IgD-negative memory B cell (primary cell): Measurements from ENCODE around the gene NOTCH2. TPM values are rescaled to one million over a fixed set of nuclear protein-coding genes. Genes with fewer than 3 reads are reported as not detected.
A peak's percentile ranks its signal among the peaks of the same experiment; 100 is the strongest.

ENCODE experiments used
- H3K27ac Mint-ChIP-seq, 3 donors: one replicate each; pipeline ENCODE4 v1.8.0; 2020 to 2022; ENCODE audit warnings: mild to moderate bottlenecking in 3 of 3, mixed read lengths in 3 of 3, moderate library complexity in 1 of 3
- H3K27me3 Mint-ChIP-seq: one replicate; pipeline ENCODE4 v1.8.0; 2021; ENCODE audit warnings: mixed read lengths
- H3K36me3 Mint-ChIP-seq: one replicate; pipeline ENCODE4 v1.8.0; 2020; ENCODE audit warnings: mild to moderate bottlenecking, mixed read lengths
- H3K4me1 Mint-ChIP-seq, 3 donors: one replicate each; pipeline ENCODE4 v1.8.0; 2020 to 2022; ENCODE audit warnings: mixed read lengths in 3 of 3, mild to moderate bottlenecking in 1 of 3
- H3K4me3 Mint-ChIP-seq, 4 donors: one replicate each; pipeline ENCODE4 v1.8.0; 2020 to 2022; ENCODE audit warnings: mild to moderate bottlenecking in 4 of 4, mixed read lengths in 4 of 4, moderate library complexity in 3 of 4
- H3K9me3 Mint-ChIP-seq, 3 donors: one replicate each; pipeline ENCODE4 v1.8.0; 2020 to 2021; ENCODE audit warnings: mixed read lengths in 3 of 3, mild to moderate bottlenecking in 1 of 3
- polyA plus RNA-seq: library from polyadenylated mRNA; unstranded; fragments of 300-500 nt; fragmentation: Illumina TruSeq; gene quantifications from one replicate; pipeline ENCODE4 v1.2.3, GENCODE V29; 2021

Gene NOTCH2
- polyA plus RNA-seq, 1 donor from 2014 or later, result 46.5 TPM

GRCh38 chr1:119919241-119919640 lies 150.2 kb downstream of the NOTCH2 start:
- Mint-ChIP-seq H3K4me1 (no peaks in the 10 kb centered on the region), H3K36me3 (peaks cover 11% of the 10 kb centered on the region), H3K27ac (no peak overlapping the region), H3K4me3 (no peak overlapping the region), H3K9me3 (no peaks in the 10 kb centered on the region), H3K27me3 (no peaks in the 10 kb centered on the region)

GRCh38 chr1:119918301-119918700 lies 151.2 kb downstream of the NOTCH2 start:
- peak overlapping the region in 1 of 3 donors; percentile 64 for H3K27ac Mint-ChIP-seq
- peaks cover 11% of the 10 kb centered on the region for H3K36me3 Mint-ChIP-seq

GRCh38 chr1:119917304-119918055 lies 152.0 kb downstream of the NOTCH2 start:
- Mint-ChIP-seq H3K4me3 (peak overlapping the region in 1 of 4 donors; percentile 42), H3K4me1 (no peaks in the 10 kb centered on the region), H3K36me3 (peaks cover 11% of the 10 kb centered on the region), H3K27me3 (no peaks in the 10 kb centered on the region), H3K9me3 (no peaks in the 10 kb centered on the region), H3K27ac (no peak overlapping the region)

More at GRCh38 chr1:119918301-119918700, 151.2 kb downstream of the NOTCH2 start:
- H3K9me3 Mint-ChIP-seq, result no peaks in the 10 kb centered on the region
- no peaks in the 10 kb centered on the region for H3K27me3 Mint-ChIP-seq
- no peaks in the 10 kb centered on the region for H3K4me1 Mint-ChIP-seq
- no peak overlapping the region for H3K4me3 Mint-ChIP-seq

- Mint-ChIP-seq H3K4me1 (peaks cover 0 to 2% (median 1%) of the 10 kb centered on the region in 3 donors), H3K36me3 (peaks cover 9% of the 10 kb centered on the region), H3K4me3 (no peak overlapping the region), H3K27ac (peak overlapping the region in 1 of 3 donors; percentile 14), H3K9me3 (no peaks in the 10 kb centered on the region), H3K27me3 (no peaks in the 10 kb centered on the region)
These were observed 153.9 kb downstream of the NOTCH2 start for GRCh38 chr1:119915517-119915916.

- H3K27ac Mint-ChIP-seq, result no peak overlapping the region
- H3K4me3 Mint-ChIP-seq, result no peak overlapping the region
- H3K9me3 Mint-ChIP-seq, result no peaks in the 10 kb centered on the region
- H3K36me3 Mint-ChIP-seq, result peaks cover 9% of the 10 kb centered on the region
- H3K4me1 Mint-ChIP-seq, result peaks cover 0 to 2% (median 1%) of the 10 kb centered on the region in 3 donors
- H3K27me3 Mint-ChIP-seq, result no peaks in the 10 kb centered on the region
These were observed 155.4 kb downstream of the NOTCH2 start for GRCh38 chr1:119914071-119914470.

DNA sequence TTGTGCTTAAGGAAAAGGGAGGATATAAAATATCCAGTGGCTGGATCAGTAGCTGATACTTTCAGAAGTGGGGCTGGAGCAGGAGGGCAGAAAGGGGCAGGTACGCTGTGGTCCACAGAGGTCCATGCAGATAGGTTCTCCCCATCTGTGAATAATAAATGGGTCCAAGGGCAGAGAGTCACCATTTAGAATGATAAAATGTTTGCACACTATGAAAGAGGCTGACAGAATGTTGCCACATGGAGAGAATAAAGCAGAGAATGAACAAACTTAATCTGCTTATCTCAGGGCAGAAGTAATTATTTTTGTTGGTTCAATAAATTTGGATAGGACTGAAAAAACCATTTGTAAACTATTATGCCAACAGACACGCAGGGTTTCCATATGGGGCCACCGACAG lies 156.5 kb downstream of the NOTCH2 start:
- Mint-ChIP-seq H3K4me3 (no peak overlapping the region), H3K9me3 (no peaks in the 10 kb centered on the region), H3K4me1 (peaks cover 0 to 2% (median 1%) of the 10 kb centered on the region in 3 donors), H3K27ac (peak overlapping the region in 1 of 3 donors; percentile 22), H3K36me3 (peaks cover 7% of the 10 kb centered on the region), H3K27me3 (no peaks in the 10 kb centered on the region)

- Mint-ChIP-seq H3K36me3 (peaks cover 5% of the 10 kb centered on the region), H3K27ac (no peak overlapping the region), H3K4me3 (no peak overlapping the region)
These were observed 157.7 kb downstream of the NOTCH2 start for GRCh38 chr1:119911775-119912174.

DNA sequence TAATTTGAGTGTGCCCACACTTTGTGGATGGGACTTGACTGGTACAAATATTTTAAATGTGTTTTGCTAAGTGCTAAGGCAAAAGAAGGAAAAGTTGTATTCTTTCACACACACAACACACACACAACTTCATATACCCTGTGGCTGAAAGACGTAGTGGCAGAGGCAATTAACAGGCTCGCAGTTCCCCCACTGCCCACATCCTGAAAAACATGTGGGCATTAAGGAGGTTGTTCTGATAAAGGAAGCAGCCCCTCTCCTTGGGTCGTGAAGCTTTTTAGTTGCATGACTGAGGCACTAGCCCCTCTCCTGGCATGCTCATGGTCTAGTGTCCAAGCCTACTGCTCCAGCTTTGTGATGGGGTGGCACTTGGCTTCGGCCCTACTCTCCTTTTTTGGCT lies 158.8 kb downstream of the NOTCH2 start:
- H3K27ac Mint-ChIP-seq, result no peak overlapping the region
- peaks cover 5% of the 10 kb centered on the region for H3K36me3 Mint-ChIP-seq
- peaks cover 0 to 2% (median 1%) of the 10 kb centered on the region in 3 donors for H3K4me1 Mint-ChIP-seq
- H3K4me3 Mint-ChIP-seq, result no peak overlapping the region
- peaks cover 0 to 4% (median 2%) of the 10 kb centered on the region in 3 donors for H3K9me3 Mint-ChIP-seq
- no peaks in the 10 kb centered on the region for H3K27me3 Mint-ChIP-seq

More at GRCh38 chr1:119911775-119912174, 157.7 kb downstream of the NOTCH2 start:
- Mint-ChIP-seq H3K27me3 (no peaks in the 10 kb centered on the region), H3K4me1 (peaks cover 0 to 2% (median 1%) of the 10 kb centered on the region in 3 donors), H3K9me3 (no peaks in the 10 kb centered on the region)

DNA sequence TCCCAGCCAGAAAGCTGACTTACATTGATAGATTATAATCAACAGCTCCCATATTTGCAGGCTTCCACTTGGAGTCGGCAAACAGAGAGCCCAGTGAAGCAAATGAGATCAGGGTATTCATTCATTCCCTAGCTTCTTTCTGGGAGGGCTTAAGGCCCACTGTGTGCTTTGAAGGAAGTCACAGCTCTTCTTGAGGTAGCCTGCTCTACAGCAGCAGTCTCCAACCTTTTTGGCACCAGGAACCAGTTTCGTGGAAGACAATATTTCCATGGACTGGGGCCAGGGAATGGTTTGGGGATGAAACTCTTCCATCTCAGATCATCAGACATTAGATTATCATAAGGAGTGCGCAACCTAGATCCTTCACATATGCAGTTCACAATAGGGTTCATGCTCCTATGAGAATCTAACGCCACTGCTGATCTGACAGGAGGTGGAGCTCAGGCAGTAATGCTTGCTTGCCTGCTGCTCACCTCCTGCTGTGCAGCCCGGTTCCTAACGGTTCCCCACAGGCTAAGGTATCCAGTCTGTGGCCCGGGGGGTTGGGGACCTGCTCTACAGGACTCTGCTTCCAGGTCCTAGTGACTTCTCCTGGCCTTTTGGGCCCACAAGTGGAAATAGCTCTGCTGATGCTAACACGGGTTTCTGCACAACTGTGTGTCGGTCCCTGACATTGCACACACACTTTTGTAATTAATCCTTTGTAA lies 159.4 kb downstream of the NOTCH2 start:
- Mint-ChIP-seq H3K9me3 (peaks cover 0 to 8% (median 4%) of the 10 kb centered on the region in 3 donors), H3K4me1 (peaks cover 0 to 2% (median 1%) of the 10 kb centered on the region in 3 donors), H3K4me3 (no peak overlapping the region), H3K27ac (no peak overlapping the region), H3K27me3 (no peaks in the 10 kb centered on the region), H3K36me3 (peaks cover 5% of the 10 kb centered on the region)

- no peak overlapping the region for H3K27ac Mint-ChIP-seq
- peaks cover 4% of the 10 kb centered on the region for H3K36me3 Mint-ChIP-seq
- peaks cover 0 to 2% (median 1%) of the 10 kb centered on the region in 3 donors for H3K4me1 Mint-ChIP-seq
- peaks cover 3 to 13% (median 7%) of the 10 kb centered on the region in 3 donors for H3K9me3 Mint-ChIP-seq
- H3K27me3 Mint-ChIP-seq, result no peaks in the 10 kb centered on the region
- H3K4me3 Mint-ChIP-seq, result no peak overlapping the region
These were observed 160.8 kb downstream of the NOTCH2 start for GRCh38 chr1:119908661-119909060.

DNA sequence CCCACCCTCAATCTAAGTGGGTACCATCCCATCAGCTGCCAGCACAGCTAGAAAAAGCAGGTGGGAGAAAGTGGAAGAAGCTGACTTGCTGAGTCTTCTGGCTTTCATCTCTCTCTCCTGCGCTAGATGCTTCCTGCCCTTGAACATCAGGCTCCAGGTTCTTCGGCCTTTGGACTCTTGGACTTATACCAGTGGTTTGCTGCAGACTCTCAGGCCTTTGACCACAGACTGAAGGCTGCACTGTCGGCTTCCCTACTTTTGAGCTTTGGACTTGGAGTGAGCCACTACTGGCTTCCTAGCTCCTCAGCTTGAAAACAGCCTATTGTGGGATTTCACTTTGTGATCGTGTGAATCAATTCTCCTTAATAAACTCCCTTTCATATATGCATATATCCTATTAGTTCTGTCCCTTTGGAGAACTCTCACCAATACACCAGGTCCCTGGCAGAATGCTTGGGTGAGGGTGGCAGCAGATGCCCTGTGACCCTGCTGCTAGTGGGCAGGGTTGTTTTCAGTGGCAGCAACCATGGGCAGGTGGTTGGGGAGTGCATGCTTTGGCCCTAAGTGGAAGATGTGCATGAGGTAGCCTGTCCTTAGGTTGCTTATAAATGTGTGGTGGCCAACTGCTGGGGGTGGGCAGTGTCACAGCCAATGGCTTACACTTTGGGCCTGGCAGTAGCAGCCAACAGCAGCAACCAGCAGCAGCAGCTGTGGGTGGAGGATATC lies 162.4 kb downstream of the NOTCH2 start:
- Mint-ChIP-seq H3K9me3 (peaks cover 5 to 13% (median 7%) of the 10 kb centered on the region in 3 donors), H3K27ac (peak overlapping the region in 1 of 3 donors; percentile 34), H3K4me3 (peak overlapping the region in 1 of 4 donors; percentile 29), H3K4me1 (no peaks in the 10 kb centered on the region), H3K36me3 (peaks cover 2% of the 10 kb centered on the region), H3K27me3 (peaks cover 3% of the 10 kb centered on the region)

GRCh38 chr1:119903443-119903835 lies 166.0 kb downstream of the NOTCH2 start:
- Mint-ChIP-seq H3K4me1 (no peaks in the 10 kb centered on the region), H3K4me3 (no peak overlapping the region), H3K36me3 (peaks cover 2% of the 10 kb centered on the region), H3K9me3 (peaks cover 5 to 13% (median 7%) of the 10 kb centered on the region in 3 donors), H3K27ac (no peak overlapping the region), H3K27me3 (peaks cover 4% of the 10 kb centered on the region)

- H3K27me3 Mint-ChIP-seq, result peaks cover 4% of the 10 kb centered on the region
- H3K9me3 Mint-ChIP-seq, result peaks cover 5 to 13% (median 7%) of the 10 kb centered on the region in 3 donors
- peaks cover 2% of the 10 kb centered on the region for H3K36me3 Mint-ChIP-seq
- no peaks in the 10 kb centered on the region for H3K4me1 Mint-ChIP-seq
- no peak overlapping the region for H3K4me3 Mint-ChIP-seq
- no peak overlapping the region for H3K27ac Mint-ChIP-seq
These were observed 166.6 kb downstream of the NOTCH2 start for GRCh38 chr1:119902775-119903442.

GRCh38 chr1:119898981-119899720 lies 170.3 kb downstream of the NOTCH2 start:
- no peak overlapping the region for H3K4me3 Mint-ChIP-seq
- H3K9me3 Mint-ChIP-seq, result peaks cover 0 to 2% (median 0%) of the 10 kb centered on the region in 3 donors
- peaks cover 4% of the 10 kb centered on the region for H3K27me3 Mint-ChIP-seq
- peaks cover 2% of the 10 kb centered on the region for H3K36me3 Mint-ChIP-seq
- H3K4me1 Mint-ChIP-seq, result no peaks in the 10 kb centered on the region
- H3K27ac Mint-ChIP-seq, result no peak overlapping the region
